Measurements from ENCODE around the gene SEMA6B. TPM values are rescaled to one million over a fixed set of nuclear protein-coding genes. Genes with fewer than 3 reads are reported as not detected.

SEMA6B gene
- total and polyA plus RNA-seq, 8 donors, result 1.2 to 6.7 (median 2.0) TPM; not detected in 1

GRCh38 chr19:4505570-4506448 lies 53.7 kb downstream of the SEMA6B start:
- no peak for DNase-seq
- Histone ChIP-seq H3K27me3 (no peaks in the 10 kb centered on the region), H3K4me1 (peaks cover 0 to 5% (median 0%) of the 10 kb centered on the region in 4 donors), H3K9me3 (no peaks in the 10 kb centered on the region), H3K36me3 (peaks cover 15 to 77% (median 67%) of the 10 kb centered on the region in 4 donors), H3K4me3 (no peak overlapping the region), H3K27ac (no peak overlapping the region)
- intact Hi-C loops (cut with DNase I; ENCODE audit: low total_unique reads), result no loop called here
- 92 to 96% (median 95%) methylated on average over 34 of the region's 34 CpGs for WGBS, 5 donors
- TF ChIP-seq POLR2AphosphoS5 (IDR thresholded peaks at IDR 0.05) (no peak), POLR2A (IDR thresholded peaks at IDR 0.05) (no peak), CTCF (IDR thresholded peaks at IDR 0.05) (no peak), EP300 (IDR thresholded peaks at IDR 0.05) (no peak)

GRCh38 chr19:4504891-4505569 lies 54.5 kb downstream of the SEMA6B start:
- H3K4me1 ChIP-seq, result peaks cover 0 to 5% (median 0%) of the 10 kb centered on the region in 4 donors
- H3K27ac ChIP-seq, result no peak overlapping the region
- peaks cover 16 to 85% (median 74%) of the 10 kb centered on the region in 4 donors for H3K36me3 ChIP-seq
- DNase-seq, result no peak
- TF ChIP-seq EP300 (IDR thresholded peaks at IDR 0.05), result no peak
- TF ChIP-seq CTCF (IDR thresholded peaks at IDR 0.05), result no peak
- no peak for TF ChIP-seq POLR2A (IDR thresholded peaks at IDR 0.05)
- no peak for TF ChIP-seq POLR2AphosphoS5 (IDR thresholded peaks at IDR 0.05)
- H3K4me3 ChIP-seq, result no peak overlapping the region
- 75 to 90% (median 78%) methylated on average over 7 to 15 of the region's 15 CpGs for WGBS, 5 donors
- intact Hi-C loops (cut with DNase I; ENCODE audit: low total_unique reads), result no loop called here
- H3K27me3 ChIP-seq, result no peaks in the 10 kb centered on the region
- no peaks in the 10 kb centered on the region for H3K9me3 ChIP-seq

- Histone ChIP-seq H3K36me3 (peaks cover 23 to 92% (median 82%) of the 10 kb centered on the region in 4 donors), H3K4me3 (no peak overlapping the region), H3K4me1 (peaks cover 0 to 5% (median 0%) of the 10 kb centered on the region in 4 donors), H3K9me3 (no peaks in the 10 kb centered on the region), H3K27me3 (no peaks in the 10 kb centered on the region), H3K27ac (no peak overlapping the region)
- WGBS, 5 donors, result 82 to 92% (median 87%) methylated on average over 15 to 23 of the region's 23 CpGs
- DNase-seq, result no peak
- intact Hi-C loops (cut with DNase I; ENCODE audit: low total_unique reads), result no loop called here
- TF ChIP-seq POLR2AphosphoS5 (IDR thresholded peaks at IDR 0.05) (no peak), CTCF (IDR thresholded peaks at IDR 0.05) (no peak), POLR2A (IDR thresholded peaks at IDR 0.05) (no peak), EP300 (IDR thresholded peaks at IDR 0.05) (no peak)
Observed at GRCh38 chr19:4504297-4504701, 55.2 kb downstream of the SEMA6B start.

- intact Hi-C loops (cut with DNase I; ENCODE audit: low total_unique reads), result no loop called here
- no peak overlapping the region for H3K4me3 ChIP-seq
- 84 to 93% (median 89%) methylated on average over 7 to 10 of the region's 10 CpGs for WGBS, 5 donors
- peaks cover 28 to 97% (median 87%) of the 10 kb centered on the region in 4 donors for H3K36me3 ChIP-seq
- no peak for DNase-seq
- TF ChIP-seq EP300 (IDR thresholded peaks at IDR 0.05), result no peak
- no peak for TF ChIP-seq POLR2AphosphoS5 (IDR thresholded peaks at IDR 0.05)
- TF ChIP-seq CTCF (IDR thresholded peaks at IDR 0.05), result no peak
- TF ChIP-seq POLR2A (IDR thresholded peaks at IDR 0.05), result no peak
- H3K27ac ChIP-seq, result no peak overlapping the region
- no peaks in the 10 kb centered on the region for H3K9me3 ChIP-seq
- H3K4me1 ChIP-seq, result peaks cover 0 to 5% (median 0%) of the 10 kb centered on the region in 4 donors
- no peaks in the 10 kb centered on the region for H3K27me3 ChIP-seq
Observed at GRCh38 chr19:4503825-4504170, 55.7 kb downstream of the SEMA6B start.

All from stomach (tissue), 9 donors.